Naive thymus-derived CD4-positive, alpha-beta T cell (primary cell): ENCODE results near the gene NMB. TPM values are rescaled to one million over a fixed set of nuclear protein-coding genes. Genes with fewer than 3 reads are reported as not detected.

Experiments used
- ATAC-seq: fragments of 150-1000 bp; cut with Tn5 transposase; 2 replicates; pipeline ENCODE4 v1.10.0; 2021; ENCODE audit warnings: mild to moderate bottlenecking, moderate library complexity
- CTCF ChIA-PET: fragments of 350-600 bp; sonication (Branson Sonifier 250); formaldehyde crosslinking; loops from one replicate; lab custom pipeline; 2021; ENCODE audit warnings: antibody characterized with exemption; lab: Charles Lee
- POLR2A ChIA-PET: fragments of 350-600 bp; sonication (Branson Sonifier 250); formaldehyde crosslinking; loops from one replicate; lab custom pipeline; 2021; ENCODE audit warnings: antibody characterized with exemption, inconsistent platforms; lab: Charles Lee
- DNase-seq, 9 donors: peaks; one replicate each; pipeline versions ENCODE4 v3.0.0 to v3.0.0-alpha.2; 2020 to 2022; ENCODE audit warnings: mixed read lengths in 1 of 9
- H3K27ac ChIP-seq: one replicate; pipeline ENCODE4 v1.7.0; 2013; ENCODE audit warnings: mild to moderate bottlenecking, low read depth, low read length, moderate library complexity
- H3K27me3 ChIP-seq, 2 donors: one replicate each; pipeline ENCODE4 v1.7.0; 2013; ENCODE audit warnings: low read length in 2 of 2, mild to moderate bottlenecking in 2 of 2, moderate library complexity in 2 of 2; ENCODE audit not compliant: control insufficient read depth in 2 of 2, insufficient read depth in 2 of 2
- H3K36me3 ChIP-seq, 3 experiments: 1 replicate in 2 of 3; 2 replicates in 1 of 3; pipeline ENCODE4 v1.7.0; 2013; ENCODE audit warnings: low read length in 3 of 3, mild to moderate bottlenecking in 3 of 3, moderate library complexity in 1 of 3; ENCODE audit not compliant: insufficient read depth in 3 of 3, control insufficient read depth in 2 of 3
- H3K4me1 ChIP-seq, 2 donors: one replicate each; pipeline ENCODE4 v1.7.0; 2013; ENCODE audit warnings: low read length in 2 of 2, mild to moderate bottlenecking in 2 of 2, moderate library complexity in 1 of 2; ENCODE audit not compliant: control insufficient read depth in 2 of 2, insufficient read depth in 2 of 2
- H3K4me3 ChIP-seq: 2 replicates; pipeline ENCODE4 v1.7.0; 2013; ENCODE audit warnings: mild to moderate bottlenecking, low read length
- H3K9me3 ChIP-seq, 3 experiments: 1 replicate in 2 of 3; 2 replicates in 1 of 3; pipeline ENCODE4 v1.7.0; 2013; ENCODE audit warnings: low read length in 3 of 3; ENCODE audit not compliant: control insufficient read depth in 2 of 3
- H3K27ac Mint-ChIP-seq, 9 donors: one replicate each; pipeline ENCODE4 v1.8.0; 2020 to 2022; ENCODE audit warnings: mixed read lengths in 9 of 9, mild to moderate bottlenecking in 8 of 9, moderate library complexity in 5 of 9, inconsistent platforms in 2 of 9
- H3K27me3 Mint-ChIP-seq, 5 donors: one replicate each; pipeline ENCODE4 v1.8.0; 2021 to 2022; ENCODE audit warnings: mixed read lengths in 5 of 5, mild to moderate bottlenecking in 1 of 5
- H3K36me3 Mint-ChIP-seq, 5 donors: one replicate each; pipeline ENCODE4 v1.8.0; 2020 to 2022; ENCODE audit warnings: mixed read lengths in 5 of 5, mild to moderate bottlenecking in 3 of 5, inconsistent platforms in 1 of 5
- H3K4me1 Mint-ChIP-seq, 7 donors: one replicate each; pipeline ENCODE4 v1.8.0; 2020 to 2022; ENCODE audit warnings: mixed read lengths in 7 of 7, mild to moderate bottlenecking in 3 of 7, inconsistent platforms in 1 of 7
- H3K4me3 Mint-ChIP-seq, 10 donors: one replicate each; pipeline ENCODE4 v1.8.0; 2020 to 2022; ENCODE audit warnings: mild to moderate bottlenecking in 10 of 10, mixed read lengths in 10 of 10, moderate library complexity in 6 of 10, inconsistent platforms in 2 of 10
- H3K9me3 Mint-ChIP-seq, 11 donors: one replicate each; pipeline ENCODE4 v1.8.0; 2020 to 2022; ENCODE audit warnings: mixed read lengths in 11 of 11, mild to moderate bottlenecking in 4 of 11, inconsistent platforms in 1 of 11, moderate library complexity in 1 of 11
- intact Hi-C, 2 donors: fragments of 100-400 bp; cut with micrococcal nuclease; formaldehyde crosslinking; loops; one replicate each; pipeline ENCODE4 v1.15.1; 2023
- polyA plus RNA-seq, 2 donors: library from polyadenylated mRNA; unstranded; fragments of 300-500 nt; fragmentation: Illumina TruSeq; gene quantifications; one replicate each; pipeline ENCODE4 v1.2.3, GENCODE V29; 2021
- total RNA-seq, 6 experiments: library from RNA in 5 of 6; stranded (reverse) in 5 of 6; gene quantifications; 1 replicate in 5 of 6; 2 replicates in 1 of 6; pipeline ENCODE4 v1.2.3 and lab custom pipeline; 2021 to 2026

NMB gene
- total and polyA plus RNA-seq, 7 experiments from 2014 or later = 1.2 to 5.2 (median 3.0) TPM

GRCh38 chr15:84681831-84682230, 23.8 kb upstream of the NMB start:
- no peak for DNase-seq
- intact Hi-C loops = no loop called here
- Histone ChIP-seq H3K4me3 (no peak overlapping the region), H3K27me3 (no peaks in the 10 kb centered on the region), H3K9me3 (no peaks in the 10 kb centered on the region), H3K4me1 (no peaks in the 10 kb centered on the region), H3K36me3 (peaks cover 6 to 23% (median 6%) of the 10 kb centered on the region in 3 experiments), H3K27ac (no peak overlapping the region)
- ChIA-PET POLR2A (no interaction called here), CTCF (interaction anchor here (0.6 kb wide), 1 partner anchor 35 kb away, joined by 6 read pairs; no protein-coding TSS in a partner anchor)
- Mint-ChIP-seq H3K36me3 (peaks cover 0 to 28% (median 9%) of the 10 kb centered on the region in 5 donors), H3K4me1 (peaks cover 0 to 28% (median 4%) of the 10 kb centered on the region in 7 donors), H3K27me3 (no peaks in the 10 kb centered on the region), H3K9me3 (no peaks in the 10 kb centered on the region), H3K27ac (peak overlapping the region in 3 of 9 donors; percentile 51 to 69 (median 62)), H3K4me3 (no peak overlapping the region)
- peak; percentile 60 for ATAC-seq

- no peak overlapping the region for H3K4me3 Mint-ChIP-seq
- H3K27me3 Mint-ChIP-seq = no peaks in the 10 kb centered on the region
- intact Hi-C loops = no loop called here
- ATAC-seq (no peak), DNase-seq (no peak)
- ChIA-PET CTCF (no interaction called here), POLR2A (interaction anchor here (0.7 to 1.3 kb wide), 4 partner anchors 10 to 54 kb away, joined by 3 read pairs; no protein-coding TSS in a partner anchor)
- H3K9me3 Mint-ChIP-seq = no peaks in the 10 kb centered on the region
- Histone ChIP-seq H3K36me3 (peaks cover 0 to 27% (median 16%) of the 10 kb centered on the region in 3 experiments), H3K9me3 (no peaks in the 10 kb centered on the region), H3K27ac (no peak overlapping the region), H3K4me3 (no peak overlapping the region), H3K4me1 (no peaks in the 10 kb centered on the region), H3K27me3 (no peaks in the 10 kb centered on the region)
- H3K36me3 Mint-ChIP-seq = peaks cover 4 to 36% (median 17%) of the 10 kb centered on the region in 5 donors
- H3K4me1 Mint-ChIP-seq = peaks cover 0 to 18% (median 1%) of the 10 kb centered on the region in 7 donors
- peak overlapping the region in 5 of 9 donors; percentile 7 to 46 (median 15) for H3K27ac Mint-ChIP-seq
Measured at GRCh38 chr15:84671211-84671610, 13.2 kb upstream of the NMB start.

- H3K4me3 ChIP-seq = no peak overlapping the region
- no peak overlapping the region for H3K27ac ChIP-seq
- H3K27ac Mint-ChIP-seq = peak overlapping the region in 6 of 9 donors; percentile 3 to 60 (median 14)
- ChIA-PET POLR2A (interaction anchor here (0.7 kb wide), 1 partner anchor 12 kb away, joined by 3 read pairs; no protein-coding TSS in a partner anchor), CTCF (no interaction called here)
- DNase-seq (peak in 1 of 9 donors; percentile 39), ATAC-seq (no peak)
- H3K4me1 Mint-ChIP-seq = peaks cover 0 to 18% (median 0%) of the 10 kb centered on the region in 7 donors
- H3K4me3 Mint-ChIP-seq = no peak overlapping the region
- H3K9me3 ChIP-seq = no peaks in the 10 kb centered on the region
- intact Hi-C loops = no loop called here
- H3K9me3 Mint-ChIP-seq = no peaks in the 10 kb centered on the region
- no peaks in the 10 kb centered on the region for H3K4me1 ChIP-seq
- H3K36me3 ChIP-seq = peaks cover 0 to 25% (median 11%) of the 10 kb centered on the region in 3 experiments
- no peaks in the 10 kb centered on the region for H3K27me3 ChIP-seq
- H3K36me3 Mint-ChIP-seq = peaks cover 4 to 41% (median 18%) of the 10 kb centered on the region in 5 donors
- no peaks in the 10 kb centered on the region for H3K27me3 Mint-ChIP-seq
Measured at GRCh38 chr15:84669726-84670125, 11.7 kb upstream of the NMB start.

- Mint-ChIP-seq H3K9me3 (no peaks in the 10 kb centered on the region), H3K27ac (peak overlapping the region in 4 of 9 donors; percentile 17 to 56 (median 33)), H3K4me1 (peaks cover 0 to 18% (median 0%) of the 10 kb centered on the region in 7 donors), H3K36me3 (peaks cover 4 to 38% (median 18%) of the 10 kb centered on the region in 5 donors), H3K4me3 (no peak overlapping the region), H3K27me3 (no peaks in the 10 kb centered on the region)
- Histone ChIP-seq H3K4me3 (no peak overlapping the region), H3K36me3 (peaks cover 0 to 22% (median 10%) of the 10 kb centered on the region in 3 experiments), H3K9me3 (no peaks in the 10 kb centered on the region), H3K4me1 (no peaks in the 10 kb centered on the region), H3K27me3 (no peaks in the 10 kb centered on the region), H3K27ac (no peak overlapping the region)
- ChIA-PET CTCF (no interaction called here), POLR2A (no interaction called here)
- intact Hi-C loops = no loop called here
- ATAC-seq = no peak
- no peak for DNase-seq
Measured at GRCh38 chr15:84668221-84668982, 10.4 kb upstream of the NMB start.

GRCh38 chr15:84666373-84666772, 8.4 kb upstream of the NMB start:
- Histone ChIP-seq H3K27ac (no peak overlapping the region), H3K9me3 (no peaks in the 10 kb centered on the region), H3K27me3 (no peaks in the 10 kb centered on the region), H3K4me3 (no peak overlapping the region), H3K36me3 (peaks cover 0 to 22% (median 10%) of the 10 kb centered on the region in 3 experiments), H3K4me1 (no peaks in the 10 kb centered on the region)
- Mint-ChIP-seq H3K27ac (peak overlapping the region in 5 of 9 donors; percentile 30 to 82 (median 48)), H3K4me3 (no peak overlapping the region), H3K27me3 (no peaks in the 10 kb centered on the region), H3K36me3 (peaks cover 4 to 31% (median 18%) of the 10 kb centered on the region in 5 donors), H3K4me1 (peaks cover 0 to 13% (median 4%) of the 10 kb centered on the region in 7 donors), H3K9me3 (no peaks in the 10 kb centered on the region)
- ATAC-seq = no peak
- no peak for DNase-seq
- intact Hi-C loops = no loop called here
- CTCF ChIA-PET = interaction anchor here (0.6 to 0.7 kb wide), 2 partner anchors 9 to 24 kb away, joined by 3 read pairs; no protein-coding TSS in a partner anchor
- POLR2A ChIA-PET = interaction anchor here (1.0 to 1.3 kb wide), 3 partner anchors 8 to 84 kb away, joined by 3 read pairs; no protein-coding TSS in a partner anchor

GRCh38 chr15:84661001-84661400, 3.0 kb upstream of the NMB start:
- Histone ChIP-seq H3K4me3 (no peak overlapping the region), H3K27me3 (no peaks in the 10 kb centered on the region), H3K36me3 (peaks cover 0 to 6% (median 0%) of the 10 kb centered on the region in 3 experiments), H3K4me1 (peaks cover 5 to 17% of the 10 kb centered on the region in 2 donors), H3K9me3 (no peaks in the 10 kb centered on the region), H3K27ac (no peak overlapping the region)
- Mint-ChIP-seq H3K4me1 (peaks cover 4 to 26% (median 20%) of the 10 kb centered on the region in 7 donors), H3K27me3 (no peaks in the 10 kb centered on the region), H3K9me3 (no peaks in the 10 kb centered on the region), H3K27ac (peak overlapping the region in 1 of 9 donors; percentile 34), H3K36me3 (peaks cover 0 to 8% (median 4%) of the 10 kb centered on the region in 5 donors), H3K4me3 (no peak overlapping the region)
- intact Hi-C loops = no loop called here
- ATAC-seq (no peak), DNase-seq (no peak)
- ChIA-PET POLR2A (interaction anchor here (0.6 to 1.7 kb wide), 4 partner anchors 10 to 86 kb away, joined by 3 to 6 read pairs (median 4); no protein-coding TSS in a partner anchor), CTCF (interaction anchor here (0.7 kb wide), 1 partner anchor 157 kb away, joined by 7 read pairs; no protein-coding TSS in a partner anchor)
